Mesenchymal stem cell (in vitro differentiated cells and primary cell): ENCODE data around the gene ZNF92.

ENCODE experiments used
- DNase-seq: peaks from one replicate; pipeline ENCODE4 v3.0.0-alpha.2; 2013
- H2AFZ ChIP-seq: one replicate; pipeline ENCODE4 v1.6.1; 2013; ENCODE audit warnings: low read depth, mild to moderate bottlenecking, control low read depth, inconsistent platforms, low read length, moderate library complexity
- H2AK5ac ChIP-seq: 2 replicates; pipeline ENCODE4 v1.6.1; 2013; ENCODE audit warnings: low read length, moderate library complexity, mild to moderate bottlenecking, inconsistent platforms; ENCODE audit not compliant: severe bottlenecking
- H2BK120ac ChIP-seq: one replicate; pipeline ENCODE4 v1.6.1; 2013; ENCODE audit warnings: low read depth, mild to moderate bottlenecking, inconsistent platforms, low read length, moderate library complexity
- H2BK12ac ChIP-seq, 2 experiments: one replicate each; pipeline ENCODE4 v1.6.1; 2013; ENCODE audit warnings: inconsistent platforms in 2 of 2, low read length in 2 of 2, mild to moderate bottlenecking in 2 of 2, moderate library complexity in 2 of 2, control low read depth in 1 of 2
- H2BK15ac ChIP-seq: one replicate; pipeline ENCODE4 v1.6.1; 2013; ENCODE audit warnings: mild to moderate bottlenecking, low read depth, inconsistent platforms; ENCODE audit not compliant: poor library complexity, severe bottlenecking
- H2BK5ac ChIP-seq: 2 replicates; pipeline ENCODE4 v1.6.1; 2013; ENCODE audit warnings: low read depth, mild to moderate bottlenecking, low read length, control low read depth, inconsistent platforms; ENCODE audit not compliant: poor library complexity, severe bottlenecking
- H3K14ac ChIP-seq, 2 experiments: one replicate each; pipeline ENCODE4 v1.6.1; 2013; ENCODE audit warnings: inconsistent platforms in 2 of 2, low read length in 2 of 2, control low read depth in 1 of 2, mild to moderate bottlenecking in 1 of 2, moderate library complexity in 1 of 2
- H3K18ac ChIP-seq, 2 experiments: one replicate each; pipeline ENCODE4 v1.6.1; 2013; ENCODE audit warnings: inconsistent platforms in 2 of 2, low read length in 2 of 2, control low read depth in 1 of 2, low read depth in 1 of 2, mild to moderate bottlenecking in 1 of 2
- H3K23ac ChIP-seq, 2 experiments: one replicate each; pipeline ENCODE4 v1.6.1; 2013; ENCODE audit warnings: inconsistent platforms in 2 of 2, low read length in 2 of 2, mild to moderate bottlenecking in 2 of 2, moderate library complexity in 2 of 2, control low read depth in 1 of 2
- H3K27ac ChIP-seq: 2 replicates; pipeline ENCODE4 v1.5.1; 2013; ENCODE audit warnings: mild to moderate bottlenecking, moderate library complexity, low read length, control low read depth, inconsistent platforms; ENCODE audit not compliant: poor library complexity, severe bottlenecking
- H3K27me3 ChIP-seq, 2 experiments: 2 replicates each; pipeline versions ENCODE4 v1.6.1 to v1.7.0; 2013; ENCODE audit warnings: low read length in 2 of 2, mild to moderate bottlenecking in 2 of 2, moderate library complexity in 2 of 2, control low read depth in 1 of 2, inconsistent platforms in 1 of 2; ENCODE audit not compliant: control insufficient read depth in 1 of 2, insufficient read depth in 1 of 2
- H3K36me3 ChIP-seq, 2 experiments: 2 replicates each; pipeline versions ENCODE4 v1.6.1 to v1.7.0; 2013; ENCODE audit warnings: low read length in 2 of 2, control low read depth in 1 of 2, inconsistent platforms in 1 of 2, low read depth in 1 of 2, mild to moderate bottlenecking in 1 of 2; ENCODE audit not compliant: insufficient read depth in 2 of 2, control insufficient read depth in 1 of 2
- H3K4ac ChIP-seq, 2 experiments: one replicate each; pipeline ENCODE4 v1.6.1; 2013; ENCODE audit warnings: inconsistent platforms in 2 of 2, low read length in 2 of 2, mild to moderate bottlenecking in 2 of 2, moderate library complexity in 2 of 2, control low read depth in 1 of 2, low read depth in 1 of 2
- H3K4me1 ChIP-seq: 2 replicates; pipeline ENCODE4 v1.6.1; 2013; ENCODE audit warnings: low read depth, low read length, control low read depth; ENCODE audit not compliant: control insufficient read depth, insufficient read depth
- H3K4me2 ChIP-seq: 2 replicates; pipeline ENCODE4 v1.6.1; 2013; ENCODE audit warnings: low read length, mild to moderate bottlenecking, inconsistent platforms; ENCODE audit not compliant: poor library complexity, severe bottlenecking
- H3K4me3 ChIP-seq, 2 experiments: 2 replicates each; pipeline versions ENCODE4 v1.5.1 to v1.7.0; 2013; ENCODE audit warnings: low read length in 2 of 2, mild to moderate bottlenecking in 2 of 2, control low read depth in 1 of 2, low read depth in 1 of 2; ENCODE audit not compliant: insufficient read depth in 1 of 2
- H3K79me1 ChIP-seq: replicated peaks from 2 replicates; pipeline ENCODE4 v1.6.1; 2013; ENCODE audit warnings: mild to moderate bottlenecking, control low read depth, low read length, inconsistent platforms; ENCODE audit not compliant: poor library complexity, severe bottlenecking
- H3K9ac ChIP-seq: 2 replicates; pipeline ENCODE4 v1.7.0; 2013; ENCODE audit warnings: mild to moderate bottlenecking, low read length, moderate library complexity
- H3K9me3 ChIP-seq: 2 replicates; pipeline ENCODE4 v1.7.0; 2013; ENCODE audit warnings: mild to moderate bottlenecking, low read length; ENCODE audit not compliant: control insufficient read depth
- H4K8ac ChIP-seq: one replicate; pipeline ENCODE4 v1.6.1; 2013; ENCODE audit warnings: inconsistent platforms, mild to moderate bottlenecking, low read length, moderate library complexity
- H4K91ac ChIP-seq: one replicate; pipeline ENCODE4 v1.6.1; 2013; ENCODE audit warnings: mild to moderate bottlenecking, low read length, inconsistent platforms
- WGBS: methylation state at CpG from one replicate; pipeline ENCODE4 v1.1.7; 2013; ENCODE audit warnings: mixed read lengths; 5-methylcytosine and 5-hydroxymethylcytosine counted together

The ZNF92 gene

DNA sequence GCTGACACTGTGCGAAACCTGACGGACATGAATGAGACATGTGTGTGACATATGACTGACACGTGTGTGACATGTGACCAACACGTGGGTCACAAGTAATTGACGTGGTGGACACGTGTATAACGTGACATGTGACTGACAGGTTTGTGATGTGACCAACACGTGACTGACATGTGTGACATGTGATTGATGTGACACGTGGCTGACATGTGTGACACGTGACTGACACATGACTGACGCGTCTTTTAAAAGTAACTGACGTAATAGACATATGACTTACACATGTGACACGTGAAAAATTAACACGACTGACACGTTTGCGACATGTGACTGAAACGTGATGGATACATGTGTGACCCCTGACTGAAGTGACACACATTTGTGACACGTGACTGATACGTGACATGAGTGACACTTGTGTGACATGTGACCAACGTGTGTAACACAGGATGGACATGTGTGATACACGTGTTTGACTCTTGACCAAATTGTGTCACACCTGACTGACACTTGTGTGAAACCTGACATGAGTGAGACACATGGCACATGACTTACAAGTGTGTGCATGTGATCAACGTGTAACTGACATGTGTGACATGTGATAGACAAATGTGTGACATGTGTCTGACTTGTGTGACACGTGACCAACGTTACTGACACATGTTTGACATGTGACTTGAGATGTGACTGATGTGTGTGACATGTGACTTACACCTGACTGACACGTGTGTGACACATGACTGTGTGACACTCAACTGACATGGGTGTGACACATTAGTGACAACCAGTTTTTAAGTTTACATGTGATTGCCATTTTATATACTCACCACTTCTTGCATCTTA, 56.9 kb downstream of the ZNF92 start:
- no peaks in the 10 kb centered on the region for H3K27me3 ChIP-seq

GRCh38 chr7:65434307-65434706, 60.7 kb downstream of the ZNF92 start:
- no peaks in the 10 kb centered on the region for H3K36me3 ChIP-seq

More for the DNA sequence above, 56.9 kb downstream of the ZNF92 start:
- H2BK5ac ChIP-seq: no peak overlapping the region
- H2AFZ ChIP-seq: no peak overlapping the region
- no peaks in the 10 kb centered on the region for H3K79me1 ChIP-seq
- H2BK120ac ChIP-seq: no peak overlapping the region
- no peaks in the 10 kb centered on the region for H3K36me3 ChIP-seq
- no peak overlapping the region for H3K23ac ChIP-seq
- no peak overlapping the region for H3K9ac ChIP-seq
- no peak for DNase-seq
- no peak overlapping the region for H4K8ac ChIP-seq
- no peak overlapping the region for H2BK12ac ChIP-seq
- H2AK5ac ChIP-seq: no peak overlapping the region
- H3K4me3 ChIP-seq: no peak overlapping the region
- H3K4ac ChIP-seq: no peak overlapping the region
- 79% methylated on average over 26 of the region's 26 CpGs for WGBS
- no peak overlapping the region for H3K4me2 ChIP-seq
- no peak overlapping the region for H3K27ac ChIP-seq
- H3K4me1 ChIP-seq: no peaks in the 10 kb centered on the region
- H3K14ac ChIP-seq: no peak overlapping the region
- peaks cover 3% of the 10 kb centered on the region for H3K9me3 ChIP-seq
- no peak overlapping the region for H3K18ac ChIP-seq
- H4K91ac ChIP-seq: no peak overlapping the region
- H2BK15ac ChIP-seq: no peak overlapping the region

DNA sequence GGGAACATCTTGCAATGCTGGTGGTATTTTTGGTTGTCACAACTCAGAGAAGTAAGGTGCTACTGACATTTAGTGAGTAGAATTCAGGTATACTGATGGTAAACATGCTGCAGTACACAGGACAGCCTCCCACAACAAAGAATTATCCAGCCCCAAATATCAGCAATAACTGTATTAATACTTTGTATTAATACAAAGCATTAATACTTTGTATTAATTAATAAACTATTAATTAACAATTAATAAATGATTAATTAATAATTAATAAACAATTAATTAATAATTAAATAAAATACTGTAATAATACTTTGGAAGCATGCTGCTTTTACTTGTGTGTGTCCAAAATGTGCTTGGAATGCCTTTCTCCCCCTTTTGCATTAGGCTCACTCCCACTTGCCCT, 62.5 kb downstream of the ZNF92 start:
- Histone ChIP-seq H3K14ac (no peak overlapping the region), H2BK120ac (no peak overlapping the region), H2BK5ac (no peak overlapping the region), H3K27me3 (no peaks in the 10 kb centered on the region), H2AFZ (no peak overlapping the region), H3K9me3 (no peaks in the 10 kb centered on the region), H3K9ac (no peak overlapping the region), H2BK12ac (no peak overlapping the region), H3K4me1 (peaks cover 1% of the 10 kb centered on the region), H2BK15ac (no peak overlapping the region), H3K4me2 (no peak overlapping the region), H3K27ac (no peak overlapping the region), H4K91ac (no peak overlapping the region), H4K8ac (no peak overlapping the region), H3K4me3 (no peak overlapping the region), H2AK5ac (no peak overlapping the region), H3K18ac (no peak overlapping the region), H3K23ac (no peak overlapping the region), H3K36me3 (no peaks in the 10 kb centered on the region), H3K79me1 (no peaks in the 10 kb centered on the region), H3K4ac (no peak overlapping the region)
- DNase-seq: no peak

More at GRCh38 chr7:65434307-65434706, 60.7 kb downstream of the ZNF92 start:
- no peak overlapping the region for H3K4me3 ChIP-seq
- H4K91ac ChIP-seq: no peak overlapping the region
- no peak overlapping the region for H3K14ac ChIP-seq
- WGBS: 69% methylated on average over 3 of the region's 3 CpGs
- no peak overlapping the region for H3K4ac ChIP-seq
- no peak overlapping the region for H2BK12ac ChIP-seq
- H2BK15ac ChIP-seq: no peak overlapping the region
- H4K8ac ChIP-seq: no peak overlapping the region
- H2BK5ac ChIP-seq: no peak overlapping the region
- H2BK120ac ChIP-seq: no peak overlapping the region
- no peak overlapping the region for H3K23ac ChIP-seq
- H3K4me1 ChIP-seq: no peaks in the 10 kb centered on the region
- no peak overlapping the region for H3K4me2 ChIP-seq
- H3K27me3 ChIP-seq: no peaks in the 10 kb centered on the region
- H3K18ac ChIP-seq: no peak overlapping the region
- no peak overlapping the region for H2AK5ac ChIP-seq
- no peaks in the 10 kb centered on the region for H3K79me1 ChIP-seq
- H3K27ac ChIP-seq: no peak overlapping the region
- H2AFZ ChIP-seq: no peak overlapping the region
- no peak overlapping the region for H3K9ac ChIP-seq
- DNase-seq: no peak
- H3K9me3 ChIP-seq: no peaks in the 10 kb centered on the region

GRCh38 chr7:65438598-65438997, 64.9 kb downstream of the ZNF92 start:
- no peak overlapping the region for H3K23ac ChIP-seq
- no peak overlapping the region for H3K18ac ChIP-seq
- DNase-seq: peak; percentile 52
- H3K9me3 ChIP-seq: no peaks in the 10 kb centered on the region
- no peak overlapping the region for H2BK5ac ChIP-seq
- peaks cover 1% of the 10 kb centered on the region for H3K4me1 ChIP-seq
- H3K4me2 ChIP-seq: no peak overlapping the region
- H2BK15ac ChIP-seq: no peak overlapping the region
- H2AK5ac ChIP-seq: no peak overlapping the region
- no peak overlapping the region for H2BK120ac ChIP-seq
- H3K36me3 ChIP-seq: no peaks in the 10 kb centered on the region
- no peak overlapping the region for H2BK12ac ChIP-seq
- H3K79me1 ChIP-seq: no peaks in the 10 kb centered on the region
- WGBS: 41% methylated on average over 2 of the region's 2 CpGs
- H4K91ac ChIP-seq: no peak overlapping the region
- no peak overlapping the region for H3K4me3 ChIP-seq
- no peak overlapping the region for H3K14ac ChIP-seq
- H3K27me3 ChIP-seq: no peaks in the 10 kb centered on the region
- no peak overlapping the region for H2AFZ ChIP-seq
- peak overlapping the region; percentile 42 for H3K9ac ChIP-seq
- H4K8ac ChIP-seq: no peak overlapping the region
- no peak overlapping the region for H3K27ac ChIP-seq
- H3K4ac ChIP-seq: no peak overlapping the region
